Ovary (tissue), 3 donors: Measurements from ENCODE around the gene RXRG.

ENCODE experiments used
- POLR2A ChIP-seq: fragments of 450-650 bp; IDR thresholded peaks from one replicate; pipeline ENCODE4 v1.6.1; 2017; ENCODE audit warnings: antibody characterized with exemption, mild to moderate bottlenecking, moderate library complexity
- TF ChIP-seq, protein P1 (sequence below), 3 donors: fragments of 450-650 bp in 2 of 3; fragments of 200-600 bp in 1 of 3; IDR thresholded peaks; one replicate each; pipeline versions ENCODE4 v1.5.1 to v1.8.0; 2016 to 2022; ENCODE audit warnings: antibody characterized with exemption in 3 of 3, mild to moderate bottlenecking in 1 of 3
- donor health status: DM: no; HTN: no; CAD: no.

DNA sequence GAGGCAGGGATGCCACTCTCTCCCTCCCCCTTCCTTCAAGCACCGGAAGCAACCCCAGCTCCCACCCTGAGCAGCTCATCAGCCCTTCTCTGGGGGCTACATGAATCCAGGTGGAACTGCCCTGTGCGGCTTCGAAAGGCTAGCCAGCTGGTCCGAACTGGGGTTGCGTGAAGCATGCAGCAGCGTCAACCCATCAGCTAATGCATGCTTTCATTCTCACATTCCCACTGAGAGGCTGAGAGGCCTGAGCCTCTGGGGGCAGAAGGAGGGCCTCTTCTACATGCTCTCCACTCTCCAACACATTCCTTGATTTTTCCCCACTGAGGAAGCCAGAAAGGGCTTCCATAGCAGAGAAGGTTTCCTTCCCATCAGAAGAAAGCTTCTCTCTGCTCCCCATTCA is 5.6 kb downstream of the RXRG start:
- TF ChIP-seq, protein P1, sequence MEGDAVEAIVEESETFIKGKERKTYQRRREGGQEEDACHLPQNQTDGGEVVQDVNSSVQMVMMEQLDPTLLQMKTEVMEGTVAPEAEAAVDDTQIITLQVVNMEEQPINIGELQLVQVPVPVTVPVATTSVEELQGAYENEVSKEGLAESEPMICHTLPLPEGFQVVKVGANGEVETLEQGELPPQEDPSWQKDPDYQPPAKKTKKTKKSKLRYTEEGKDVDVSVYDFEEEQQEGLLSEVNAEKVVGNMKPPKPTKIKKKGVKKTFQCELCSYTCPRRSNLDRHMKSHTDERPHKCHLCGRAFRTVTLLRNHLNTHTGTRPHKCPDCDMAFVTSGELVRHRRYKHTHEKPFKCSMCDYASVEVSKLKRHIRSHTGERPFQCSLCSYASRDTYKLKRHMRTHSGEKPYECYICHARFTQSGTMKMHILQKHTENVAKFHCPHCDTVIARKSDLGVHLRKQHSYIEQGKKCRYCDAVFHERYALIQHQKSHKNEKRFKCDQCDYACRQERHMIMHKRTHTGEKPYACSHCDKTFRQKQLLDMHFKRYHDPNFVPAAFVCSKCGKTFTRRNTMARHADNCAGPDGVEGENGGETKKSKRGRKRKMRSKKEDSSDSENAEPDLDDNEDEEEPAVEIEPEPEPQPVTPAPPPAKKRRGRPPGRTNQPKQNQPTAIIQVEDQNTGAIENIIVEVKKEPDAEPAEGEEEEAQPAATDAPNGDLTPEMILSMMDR (IDR thresholded peaks at IDR 0.05), result no peak
- no peak for TF ChIP-seq POLR2A
